Loucy (cell line): ENCODE data around the gene TRAP1.

Source experiments
- H2AFZ ChIP-seq: fragments of 200-600 bp; sonication (generic); 2 replicates; pipeline ENCODE4 v1.6.0; 2016; ENCODE audit warnings: antibody characterized with exemption, mild to moderate bottlenecking, low read length, moderate library complexity
- H3F3A ChIP-seq: fragments of 200-600 bp; 2 replicates; pipeline ENCODE4 v1.6.0; 2016; ENCODE audit warnings: antibody characterized with exemption, low read depth, mild to moderate bottlenecking
- H3K27me3 ChIP-seq: fragments of 200-600 bp; sonication (generic); 2 replicates; pipeline ENCODE4 v1.6.1; 2014; ENCODE audit warnings: low read length, mild to moderate bottlenecking; ENCODE audit not compliant: insufficient read depth, poor library complexity, severe bottlenecking
- H3K36me3 ChIP-seq: fragments of 200-600 bp; sonication (generic); 2 replicates; pipeline ENCODE4 v1.6.1; 2016; ENCODE audit warnings: low read length; ENCODE audit not compliant: insufficient read depth
- H3K4me1 ChIP-seq: fragments of 200-600 bp; sonication (generic); 2 replicates; pipeline ENCODE4 v1.5.1; 2014; ENCODE audit warnings: low read length, mild to moderate bottlenecking; ENCODE audit not compliant: insufficient read depth, poor library complexity, severe bottlenecking
- H3K4me2 ChIP-seq: fragments of 200-600 bp; sonication (generic); 2 replicates; pipeline ENCODE4 v1.6.0; 2014; ENCODE audit warnings: antibody characterized with exemption, low read length, low read depth, mild to moderate bottlenecking; ENCODE audit not compliant: poor library complexity, severe bottlenecking
- H3K4me3 ChIP-seq: fragments of 200-600 bp; sonication (generic); 2 replicates; pipeline ENCODE4 v1.5.1; 2014; ENCODE audit warnings: low read length, mild to moderate bottlenecking, mixed read lengths; ENCODE audit not compliant: poor library complexity, severe bottlenecking
- H3K79me2 ChIP-seq: fragments of 200-600 bp; sonication (generic); 2 replicates; pipeline ENCODE4 v1.6.1; 2014; ENCODE audit warnings: low read length; ENCODE audit not compliant: insufficient read depth
- H3K9ac ChIP-seq: fragments of 200-600 bp; sonication (generic); 2 replicates; pipeline ENCODE4 v1.6.0; 2014; ENCODE audit warnings: mild to moderate bottlenecking, low read depth, low read length, moderate library complexity; ENCODE audit not compliant: poor library complexity, severe bottlenecking
- H3K9me2 ChIP-seq: fragments of 200-600 bp; sonication (generic); replicated peaks from 2 replicates; pipeline ENCODE4 v1.6.1; 2016; ENCODE audit warnings: low read depth, low read length, mixed read lengths
- H3K9me3 ChIP-seq: fragments of 200-600 bp; sonication (generic); 2 replicates; pipeline ENCODE4 v1.6.1; 2014; ENCODE audit warnings: mild to moderate bottlenecking, antibody characterized with exemption, low read length, low read depth; ENCODE audit not compliant: insufficient read depth
- H4K20me1 ChIP-seq: fragments of 200-600 bp; sonication (generic); 2 replicates; pipeline ENCODE4 v1.6.0; 2014; ENCODE audit warnings: antibody characterized with exemption, low read length, mild to moderate bottlenecking; ENCODE audit not compliant: insufficient read depth, poor library complexity, severe bottlenecking
- CTCF ChIP-seq: fragments of 200-600 bp; sonication (generic); conservative IDR thresholded peaks from 2 replicates; pipeline ENCODE4 v1.5.1; 2014; ENCODE audit warnings: mild to moderate bottlenecking, antibody characterized with exemption, low read length
- EZH2phosphoT487 ChIP-seq: fragments of 200-600 bp; IDR thresholded peaks from 2 replicates; pipeline ENCODE4 v1.6.1; 2018; ENCODE audit warnings: antibody characterized with exemption, mild to moderate bottlenecking, moderate library complexity, borderline replicate concordance

The TRAP1 gene

GRCh38 chr16:3737181-3737580 lies 19.9 kb upstream of the TRAP1 start:
- Histone ChIP-seq H3K79me2 (no peaks in the 10 kb centered on the region), H3K4me3 (no peak overlapping the region), H2AFZ (no peak overlapping the region), H3K27me3 (no peaks in the 10 kb centered on the region), H3K4me1 (no peaks in the 10 kb centered on the region), H3K9me3 (no peaks in the 10 kb centered on the region), H3K36me3 (peaks cover 41% of the 10 kb centered on the region; the same call in 1 of the 2 replicates), H3F3A (no peaks in the 10 kb centered on the region), H4K20me1 (no peaks in the 10 kb centered on the region), H3K9me2 (no peaks in the 10 kb centered on the region), H3K4me2 (no peak overlapping the region), H3K9ac (no peak overlapping the region)
- no peak for TF ChIP-seq CTCF

DNA sequence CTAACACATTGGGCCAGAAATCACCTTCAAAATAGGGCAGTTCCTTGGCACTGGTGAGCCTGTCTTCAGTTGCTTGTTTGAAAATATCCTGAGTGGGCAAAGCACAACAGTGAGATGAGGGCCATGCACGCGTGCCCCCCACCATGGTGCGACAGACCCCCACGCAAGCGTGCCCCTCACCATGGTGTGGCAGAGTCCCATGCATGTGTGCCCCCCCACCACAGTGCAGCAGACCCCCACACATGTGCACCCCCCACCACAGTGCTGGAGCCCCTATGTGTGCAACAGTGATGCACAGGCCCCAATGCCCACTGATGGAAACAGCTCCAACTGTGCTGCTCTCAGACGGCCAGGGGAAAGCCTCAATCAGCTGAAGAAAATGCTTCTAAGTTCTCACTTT lies 18.8 kb upstream of the TRAP1 start:
- Histone ChIP-seq H3K36me3 (peaks cover 38% of the 10 kb centered on the region; the same call in 1 of the 2 replicates), H3K9me2 (no peaks in the 10 kb centered on the region), H3K4me2 (no peak overlapping the region), H3K27me3 (no peaks in the 10 kb centered on the region), H4K20me1 (no peaks in the 10 kb centered on the region), H3K9me3 (no peaks in the 10 kb centered on the region), H2AFZ (no peak overlapping the region), H3K9ac (no peak overlapping the region), H3K4me1 (no peaks in the 10 kb centered on the region), H3K4me3 (no peak overlapping the region), H3K79me2 (no peaks in the 10 kb centered on the region), H3F3A (no peaks in the 10 kb centered on the region)
- TF ChIP-seq EZH2phosphoT487 (no peak), CTCF (no peak)

DNA sequence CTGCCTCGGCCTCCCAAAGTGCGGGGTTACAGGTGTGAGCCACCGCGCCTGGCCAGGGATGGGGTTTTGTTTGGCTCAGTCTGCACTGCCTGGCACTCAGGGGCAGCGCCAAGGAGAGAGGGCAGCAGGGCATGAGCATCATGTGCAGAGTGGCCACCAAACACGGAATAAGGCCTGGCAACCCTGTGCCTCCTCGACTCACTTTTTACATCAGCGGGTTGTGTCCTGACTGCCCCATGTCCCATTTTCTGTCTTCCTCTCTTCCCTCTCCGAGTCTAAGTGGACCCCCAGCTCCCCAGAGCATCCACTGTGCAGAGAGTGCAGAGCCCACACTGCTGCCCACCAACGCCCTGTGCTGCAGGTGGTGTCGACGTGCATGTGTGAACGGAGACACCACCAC lies 18.2 kb upstream of the TRAP1 start:
- Histone ChIP-seq H3K9me2 (no peaks in the 10 kb centered on the region), H2AFZ (no peak overlapping the region), H3K4me2 (no peak overlapping the region), H3K4me1 (no peaks in the 10 kb centered on the region), H4K20me1 (no peaks in the 10 kb centered on the region), H3K9me3 (no peaks in the 10 kb centered on the region), H3K27me3 (no peaks in the 10 kb centered on the region), H3K36me3 (peaks cover 37% of the 10 kb centered on the region; the same call in 1 of the 2 replicates), H3K79me2 (no peaks in the 10 kb centered on the region), H3K4me3 (no peak overlapping the region), H3K9ac (no peak overlapping the region), H3F3A (no peaks in the 10 kb centered on the region)
- TF ChIP-seq CTCF: no peak
- TF ChIP-seq EZH2phosphoT487: no peak
